Small intestine (tissue), 7 donors: Measurements from ENCODE around the gene IL1RAPL2. TPM values are rescaled to one million over a fixed set of nuclear protein-coding genes. Genes with fewer than 3 reads are reported as not detected.
"Not testable (repeated sequence)": the region's sequence is repeated elsewhere in the genome, so short reads cannot be mapped to it uniquely, and the experiment has no call there.

ENCODE experiments used
- DNase-seq, 2 donors: peaks; one replicate each; pipeline versions ENCODE4 v3.0.0 to v3.0.0-alpha.2; 2013
- FAIRE-seq: peaks from 2 replicates; lab custom pipeline; 2012; peaks lifted over from hg19 to GRCh38; lab: Jason Lieb, UNC
- H3K27ac ChIP-seq, 3 donors: one replicate each; pipeline ENCODE4 v1.5.1; 2013; ENCODE audit warnings: low read length in 2 of 3, mild to moderate bottlenecking in 2 of 3, control low read depth in 1 of 3, inconsistent platforms in 1 of 3, low read depth in 1 of 3, moderate library complexity in 1 of 3
- H3K27me3 ChIP-seq, 3 donors: one replicate each; pipeline ENCODE4 v1.6.1; 2013; ENCODE audit warnings: low read length in 3 of 3, inconsistent platforms in 1 of 3; ENCODE audit not compliant: control insufficient read depth in 3 of 3, insufficient read depth in 3 of 3
- H3K36me3 ChIP-seq, 3 donors: one replicate each; pipeline ENCODE4 v1.6.1; 2013; ENCODE audit warnings: low read length in 3 of 3, inconsistent platforms in 1 of 3, low read depth in 1 of 3, mild to moderate bottlenecking in 1 of 3, moderate library complexity in 1 of 3; ENCODE audit not compliant: control insufficient read depth in 3 of 3, insufficient read depth in 2 of 3
- H3K4me1 ChIP-seq, 3 donors: one replicate each; pipeline ENCODE4 v1.6.1; 2013; ENCODE audit warnings: low read length in 2 of 3, inconsistent platforms in 1 of 3, low read depth in 1 of 3, mild to moderate bottlenecking in 1 of 3, moderate library complexity in 1 of 3; ENCODE audit not compliant: control insufficient read depth in 3 of 3, insufficient read depth in 2 of 3
- H3K4me3 ChIP-seq, 3 donors: one replicate each; pipeline ENCODE4 v1.5.1; 2013; ENCODE audit warnings: low read length in 3 of 3, control low read depth in 1 of 3, inconsistent platforms in 1 of 3, low read depth in 1 of 3, mild to moderate bottlenecking in 1 of 3, moderate library complexity in 1 of 3
- H3K9me3 ChIP-seq, 2 donors: one replicate each; pipeline ENCODE4 v1.6.1; 2013; ENCODE audit warnings: low read depth in 1 of 2, low read length in 1 of 2; ENCODE audit not compliant: control insufficient read depth in 2 of 2, insufficient read depth in 1 of 2
- WGBS, 3 donors: extraction: QIAGEN DNeasy Blood & Tissue Kit; methylation state at CpG; one replicate each; pipeline ENCODE4 v1.1.7; 2013; 5-methylcytosine and 5-hydroxymethylcytosine counted together
- polyA plus RNA-seq, 4 donors: library from polyadenylated mRNA; stranded (reverse) in 3 of 4; unstranded in 1 of 4; fragments of 200-250 nt in 3 of 4; fragments of 120-200 nt in 1 of 4; gene quantifications; one replicate each; pipeline versions ENCODE4 v1.2.1 to v1.2.3, GENCODE V29; 2013
- donor health status: healthy with polysubstance abuse.
- donor health status: control.
- donor health status: control.
- donor health status: Bipolar disorder and iron deficiency.
- donor health status: healthy.

Gene IL1RAPL2
- polyA plus RNA-seq, 4 donors: 0.03 TPM; not detected in 3

- Histone ChIP-seq H3K36me3 (no peaks in the 10 kb centered on the region), H3K4me1 (no peaks in the 10 kb centered on the region), H3K27ac (no peak overlapping the region), H3K27me3 (no peaks in the 10 kb centered on the region), H3K4me3 (no peak overlapping the region), H3K9me3 (no peaks in the 10 kb centered on the region)
- no peak for FAIRE-seq
- DNase-seq: no peak
- WGBS, 3 donors: 28 to 60% (median 47%) methylated on average over 4 of the region's 4 CpGs
These were observed 336.1 kb downstream of the IL1RAPL2 start for GRCh38 chrX:104902070-104902469.

DNA sequence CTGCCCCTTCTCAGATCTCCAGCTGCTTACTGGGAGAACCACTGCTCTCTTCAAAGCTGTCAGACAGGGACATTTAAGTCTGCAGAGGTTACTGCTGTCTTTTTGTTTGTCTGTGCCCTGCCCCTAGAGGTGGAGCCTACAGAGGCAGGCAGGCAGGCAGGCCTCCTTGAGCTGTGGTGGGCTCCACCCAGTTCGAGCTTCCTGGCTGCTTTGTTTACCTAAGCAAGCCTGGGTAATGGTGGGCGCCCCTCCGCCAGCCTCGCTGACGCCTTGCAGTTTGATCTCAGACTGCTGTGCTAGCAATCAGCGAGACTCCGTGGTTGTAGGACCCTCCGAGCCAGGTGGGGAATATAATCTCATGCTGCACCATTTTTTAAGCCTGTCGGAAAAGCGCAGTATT is 343.7 kb downstream of the IL1RAPL2 start:
- not testable (repeated sequence) for H3K27me3 ChIP-seq, H3K36me3 ChIP-seq, FAIRE-seq, H3K27ac ChIP-seq, H3K9me3 ChIP-seq, H3K4me1 ChIP-seq
- WGBS, 3 donors: 14 to 32% (median 19%) methylated on average over 10 of the region's 10 CpGs
- peak in 1 of 2 donors; percentile 9 for DNase-seq
- H3K4me3 ChIP-seq: peak overlapping the region in 1 of 3 donors; percentile 5

GRCh38 chrX:104913348-104913747 is 347.3 kb downstream of the IL1RAPL2 start:
- FAIRE-seq: no peak
- Histone ChIP-seq H3K27ac (no peak overlapping the region), H3K4me1 (no peaks in the 10 kb centered on the region), H3K4me3 (no peak overlapping the region), H3K27me3 (no peaks in the 10 kb centered on the region), H3K36me3 (no peaks in the 10 kb centered on the region), H3K9me3 (no peaks in the 10 kb centered on the region)
- DNase-seq: peak; percentile 1 to 5

DNA sequence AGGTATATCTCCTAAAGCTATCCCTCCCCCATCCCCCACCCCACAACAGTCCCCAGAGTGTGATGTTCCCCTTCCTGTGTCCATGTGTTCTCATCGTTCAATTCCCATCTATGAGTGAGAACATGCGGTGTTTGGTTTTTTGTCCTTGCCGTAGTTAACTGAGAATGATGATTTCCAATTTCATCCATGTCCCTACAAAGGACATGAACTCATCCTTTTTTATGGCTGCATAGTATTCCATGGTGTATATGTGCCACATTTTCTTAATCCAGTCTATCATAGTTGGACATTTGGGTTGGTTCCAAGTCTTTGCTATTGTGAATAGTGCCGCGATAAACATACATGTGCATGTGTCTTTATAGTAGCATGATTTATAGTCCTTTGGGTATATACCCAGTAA is 348.7 kb downstream of the IL1RAPL2 start:
- 95 to 96% (median 96%) methylated on average over 5 of the region's 5 CpGs for WGBS, 3 donors
- not testable (repeated sequence) for H3K36me3 ChIP-seq, H3K27me3 ChIP-seq, H3K4me3 ChIP-seq, H3K27ac ChIP-seq, DNase-seq, FAIRE-seq, H3K4me1 ChIP-seq, H3K9me3 ChIP-seq

DNA sequence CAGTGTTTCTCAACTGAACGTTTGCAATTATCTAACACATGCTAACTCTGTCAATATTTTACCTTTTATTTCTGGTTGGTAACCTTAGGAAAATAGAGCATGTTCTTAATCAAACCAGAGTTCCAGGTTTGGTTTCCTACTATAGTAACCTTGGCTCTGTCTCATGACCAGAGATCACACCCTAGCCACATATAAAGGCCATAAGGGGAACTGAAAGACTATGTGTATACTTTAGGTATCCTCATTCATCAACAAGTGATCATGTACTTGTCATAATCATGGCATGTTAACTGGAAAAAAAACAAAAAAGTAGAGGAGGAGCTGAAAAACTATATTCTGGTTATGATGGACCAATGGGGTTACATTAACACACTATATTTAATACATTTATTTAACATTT is 352.1 kb downstream of the IL1RAPL2 start:
- 30 to 61% (median 38%) methylated on average over 1 of the region's 1 CpG for WGBS, 3 donors
- no peak for FAIRE-seq

DNA sequence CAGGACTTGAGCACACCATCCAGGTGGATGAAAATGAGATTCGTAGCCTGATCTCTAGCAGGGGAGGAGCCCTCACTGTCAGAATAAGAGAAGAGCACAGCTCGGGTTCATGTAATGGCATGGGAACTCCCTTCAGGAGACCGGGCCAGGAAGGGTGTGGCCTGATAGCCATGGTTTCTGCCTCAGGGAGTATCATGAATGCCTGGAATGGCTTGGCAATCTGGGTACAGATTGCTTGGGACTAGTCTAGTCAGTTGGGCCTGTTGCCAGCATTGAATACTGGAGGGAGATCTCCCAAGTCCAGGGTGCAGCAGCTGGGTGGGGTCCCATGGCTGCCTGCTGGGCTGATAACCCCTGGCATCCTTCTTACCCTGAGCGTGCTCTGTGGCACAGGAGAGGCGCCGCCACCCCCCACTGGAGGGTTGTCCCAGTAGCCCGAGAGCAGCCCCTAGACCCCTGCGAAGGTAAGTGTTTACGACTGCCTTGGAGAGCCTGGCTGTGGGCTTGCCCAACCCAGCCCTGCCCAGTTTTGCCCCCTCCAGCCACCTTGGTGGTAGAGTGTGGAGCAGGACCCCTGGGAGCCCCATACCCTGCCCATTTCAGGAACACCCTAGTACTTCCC is 355.7 kb downstream of the IL1RAPL2 start:
- DNase-seq (peak in 1 of 2 donors; percentile 70), FAIRE-seq (no peak)
- Histone ChIP-seq H3K27me3 (no peaks in the 10 kb centered on the region), H3K9me3 (no peaks in the 10 kb centered on the region), H3K36me3 (no peaks in the 10 kb centered on the region), H3K4me1 (no peaks in the 10 kb centered on the region), H3K27ac (no peak overlapping the region), H3K4me3 (no peak overlapping the region)
- WGBS, 3 donors: 50 to 76% (median 65%) methylated on average over 8 to 9 of the region's 9 CpGs

More for the DNA sequence above, 352.1 kb downstream of the IL1RAPL2 start:
- Histone ChIP-seq H3K4me1 (no peaks in the 10 kb centered on the region), H3K27ac (no peak overlapping the region), H3K36me3 (no peaks in the 10 kb centered on the region), H3K4me3 (no peak overlapping the region), H3K9me3 (no peaks in the 10 kb centered on the region), H3K27me3 (no peaks in the 10 kb centered on the region)
- DNase-seq: no peak

DNA sequence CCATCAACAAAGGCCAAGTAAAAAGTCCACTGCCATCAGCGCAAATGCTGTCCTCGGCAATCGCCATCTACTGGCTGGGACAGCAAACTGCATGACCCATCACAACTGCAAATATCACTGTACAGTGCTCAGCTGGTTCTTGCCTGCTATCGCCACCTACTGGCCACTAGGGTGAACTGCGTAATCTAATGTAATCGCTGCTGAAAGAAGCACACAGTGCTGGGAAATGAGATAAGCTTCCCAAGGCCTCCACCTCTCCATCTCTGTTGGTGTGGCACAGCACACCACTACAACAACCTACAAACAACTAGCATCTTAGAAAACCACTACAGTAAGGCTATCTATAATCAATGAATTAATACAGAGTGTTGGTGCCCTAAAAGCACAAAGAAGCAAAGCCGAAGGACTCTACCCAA is 356.2 kb downstream of the IL1RAPL2 start:
- 16% methylated on average over 7 of the region's 7 CpGs for WGBS, 3 donors
- Histone ChIP-seq H3K4me3 (no peak overlapping the region), H3K36me3 (no peaks in the 10 kb centered on the region), H3K27me3 (no peaks in the 10 kb centered on the region), H3K4me1 (no peaks in the 10 kb centered on the region), H3K9me3 (no peaks in the 10 kb centered on the region), H3K27ac (no peak overlapping the region)
- no peak for FAIRE-seq
- DNase-seq: peak; percentile 64 to 68

- H3K4me1 ChIP-seq: no peaks in the 10 kb centered on the region
- WGBS, 3 donors: 53 to 73% (median 65%) methylated on average over 2 of the region's 2 CpGs
- H3K27me3 ChIP-seq: no peaks in the 10 kb centered on the region
- no peak overlapping the region for H3K27ac ChIP-seq
- H3K36me3 ChIP-seq: no peaks in the 10 kb centered on the region
- H3K4me3 ChIP-seq: no peak overlapping the region
- H3K9me3 ChIP-seq: no peaks in the 10 kb centered on the region
- DNase-seq (no peak), FAIRE-seq (no peak)
These were observed 363.3 kb downstream of the IL1RAPL2 start for GRCh38 chrX:104929324-104929723.

DNA sequence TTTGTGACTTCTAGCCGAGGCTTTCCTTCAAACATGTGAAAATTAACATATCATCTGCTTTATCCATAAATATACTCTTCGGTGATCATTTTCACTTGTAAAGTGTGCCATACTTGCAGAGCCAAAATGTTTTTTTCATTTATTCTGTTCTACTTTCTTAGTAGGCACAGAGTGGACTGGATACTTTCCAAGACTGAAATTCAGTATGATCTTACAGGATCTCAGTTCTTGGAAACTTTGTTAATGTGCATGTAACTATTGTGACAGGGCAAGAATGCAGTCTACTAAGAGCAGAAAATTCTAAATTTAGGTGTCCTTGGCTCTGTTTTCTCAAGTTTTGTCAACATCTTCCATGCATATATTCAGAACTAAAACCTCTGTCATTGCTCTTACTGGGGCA is 369.6 kb downstream of the IL1RAPL2 start:
- no peak overlapping the region for H3K27ac ChIP-seq
- FAIRE-seq: no peak
- no peaks in the 10 kb centered on the region for H3K9me3 ChIP-seq
- H3K4me3 ChIP-seq: no peak overlapping the region
- no peaks in the 10 kb centered on the region for H3K36me3 ChIP-seq
- DNase-seq: no peak
- no peaks in the 10 kb centered on the region for H3K4me1 ChIP-seq
- 74 to 82% (median 76%) methylated on average over 2 of the region's 2 CpGs for WGBS, 3 donors
- no peaks in the 10 kb centered on the region for H3K27me3 ChIP-seq
